Activated CD4-positive, alpha-beta T cell treated with anti-CD3 and anti-CD28 coated beads, Interleukin-2, Interleukin-6, amounts not matched to agents 100 ng/mL and 50 ng/mL, durations not matched to agents 16 hours and 8 hours (primary cell): ENCODE results near the gene UBE2J1.
"Not testable (repeated sequence)": the region's sequence is repeated elsewhere in the genome, so short reads cannot be mapped to it uniquely, and the experiment has no call there.

ENCODE experiments used
- DNase-seq: peaks from one replicate; pipeline ENCODE4 v3.0.0-alpha.2; 2020

Gene UBE2J1

DNA sequence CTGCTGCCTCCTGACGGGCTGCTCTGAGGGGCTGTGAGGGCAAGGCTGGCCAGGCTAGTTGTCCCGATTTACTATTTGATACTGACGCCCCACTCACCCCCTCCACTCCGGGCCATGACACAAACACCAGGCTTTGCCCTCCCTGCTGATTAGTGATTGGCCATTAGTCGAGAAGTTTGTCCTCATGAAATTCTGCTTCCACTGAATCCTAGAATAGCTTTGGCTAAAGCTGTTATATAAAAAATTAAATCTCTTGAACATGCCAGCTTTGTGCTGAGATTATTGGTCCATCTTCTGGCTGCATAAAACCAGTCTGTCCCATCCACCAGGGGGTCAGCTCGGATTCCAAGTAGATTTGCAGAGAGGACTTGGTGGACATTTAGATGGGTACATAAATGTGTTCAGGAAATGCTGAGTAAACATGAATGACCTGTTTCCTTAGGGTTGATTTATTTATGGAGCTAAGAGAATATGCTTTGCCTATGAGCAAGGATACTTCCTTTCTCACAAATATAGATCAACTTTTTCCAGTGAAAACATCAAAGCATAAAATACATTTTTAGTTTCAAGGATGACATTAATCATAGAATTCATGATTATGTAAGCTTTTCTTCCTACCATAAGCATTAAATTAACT lies 37.2 kb downstream of the UBE2J1 start, which contains the start of gene GABRR2:
Gene GABRR2, minus strand, starts transcription at position 51 of the 637 bp plus-strand sequence. CDS start 134 bp downstream, outside the sequence.
- DNase-seq: no peak

DNA sequence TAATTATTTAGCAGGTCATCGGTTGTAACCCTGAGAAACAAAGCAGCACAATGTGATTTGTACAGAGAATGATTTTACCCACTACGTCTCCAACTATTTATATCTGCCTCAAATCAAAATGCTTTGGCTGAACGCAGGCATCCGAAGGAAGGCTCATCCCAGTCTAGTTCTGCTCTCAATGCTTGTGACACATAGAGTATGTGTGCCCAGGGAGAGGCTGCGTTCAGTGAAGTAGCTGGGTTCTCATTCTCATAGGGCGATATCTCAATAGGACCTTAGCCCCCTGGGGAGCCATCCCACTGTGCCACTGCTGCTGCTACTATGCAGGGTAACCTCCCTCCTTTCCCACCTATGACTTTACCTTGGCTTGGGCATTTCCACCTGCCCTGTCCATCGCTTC lies 37.8 kb downstream of the UBE2J1 start:
- no peak for DNase-seq

DNA sequence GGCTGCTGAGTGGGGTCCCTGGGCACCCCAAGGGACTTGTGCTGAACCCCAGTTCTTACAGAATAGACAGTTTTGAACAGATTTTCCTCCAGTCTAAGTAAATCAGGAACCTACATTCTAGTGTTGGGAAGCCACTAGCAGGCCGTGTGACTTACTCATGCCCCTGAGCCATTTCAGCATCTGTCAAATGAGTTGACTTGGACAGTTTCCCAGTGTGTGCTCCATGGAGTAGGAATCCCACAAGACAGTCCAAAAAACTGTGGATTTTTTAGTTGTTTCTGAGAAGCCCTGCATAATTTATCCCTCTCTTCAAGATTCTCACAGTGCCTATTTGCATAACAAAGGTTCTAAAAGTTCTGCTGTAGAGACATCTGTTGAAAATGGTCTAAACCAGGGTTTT lies 39.5 kb downstream of the UBE2J1 start:
- DNase-seq: no peak

- DNase-seq: no peak
Observed at GRCh38 chr6:89311853-89312531, 40.5 kb downstream of the UBE2J1 start.

GRCh38 chr6:89311530-89311852 lies 41.0 kb downstream of the UBE2J1 start:
- DNase-seq: no peak

DNA sequence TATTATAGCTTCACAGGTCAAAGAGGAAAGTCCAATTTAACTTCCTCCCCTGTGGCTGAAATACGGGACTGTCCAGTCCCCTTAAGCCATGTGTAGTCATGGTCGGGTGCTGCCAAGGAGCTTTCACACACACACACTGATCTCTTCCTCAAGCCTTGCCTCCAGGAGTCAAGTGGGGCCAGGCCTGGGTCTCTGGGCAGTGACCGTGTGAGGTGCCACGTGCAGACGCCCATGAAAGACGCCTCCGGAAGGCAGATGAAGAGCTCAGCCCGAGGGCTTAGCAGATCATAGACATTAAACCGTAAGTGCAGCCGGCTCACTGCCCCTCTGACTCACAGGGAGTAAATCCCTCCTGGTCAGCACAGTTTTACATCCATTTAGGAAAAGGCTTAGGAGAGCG lies 41.6 kb downstream of the UBE2J1 start:
- DNase-seq: no peak

GRCh38 chr6:89308525-89309395 lies 43.8 kb downstream of the UBE2J1 start:
- no peak for DNase-seq

DNA sequence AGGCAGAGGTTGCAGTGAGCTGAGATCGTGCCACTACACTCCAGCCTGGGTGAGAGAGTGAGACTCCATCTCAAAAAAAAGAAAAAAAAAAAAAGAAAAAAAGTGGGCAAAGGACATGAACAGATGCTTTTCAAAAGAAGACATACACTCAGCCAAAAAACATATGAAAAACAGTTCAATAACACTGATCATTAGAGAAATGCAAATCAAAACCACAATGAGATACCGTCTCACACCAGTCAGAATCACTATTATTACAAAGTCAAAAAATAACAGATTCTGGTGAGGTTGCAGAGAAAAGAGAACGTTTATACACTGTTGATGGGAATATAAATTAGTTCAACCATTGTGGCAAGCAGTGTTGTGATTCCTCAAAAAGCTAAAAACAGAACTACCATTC lies 48.0 kb downstream of the UBE2J1 start:
- DNase-seq: not testable (repeated sequence)

- no peak for DNase-seq
Observed at GRCh38 chr6:89302936-89303335, 49.6 kb downstream of the UBE2J1 start.

GRCh38 chr6:89302195-89302770 lies 50.2 kb downstream of the UBE2J1 start:
- no peak for DNase-seq

DNA sequence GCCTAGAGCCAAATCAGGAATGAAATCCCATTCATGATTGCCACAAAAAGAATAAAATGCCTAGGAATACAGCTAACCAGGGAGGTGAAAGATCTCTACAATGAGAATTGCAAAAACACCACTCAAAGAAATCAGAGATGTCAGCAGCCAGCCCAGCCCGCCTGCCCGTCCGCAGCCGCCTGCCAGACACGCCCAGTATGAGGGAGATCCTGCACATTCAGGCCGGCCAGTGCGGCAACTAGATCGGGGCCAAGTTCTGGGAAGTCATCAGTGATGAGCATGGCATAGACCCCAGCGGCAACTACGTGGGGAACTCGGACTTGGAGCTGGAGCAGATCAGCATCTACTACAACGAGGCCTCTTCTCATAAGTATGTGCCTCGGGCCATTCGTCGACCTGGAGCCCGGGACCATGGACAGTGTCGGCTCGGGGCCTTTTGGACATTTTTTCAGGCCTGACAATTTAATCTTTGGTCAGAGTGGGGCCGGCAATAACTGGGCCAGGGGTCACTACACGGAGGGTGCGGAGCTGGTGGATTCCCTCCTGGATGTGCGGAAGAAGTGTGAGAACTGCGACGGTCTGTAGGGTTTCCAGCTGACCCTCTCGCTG lies 50.8 kb downstream of the UBE2J1 start:
- DNase-seq: no peak

GRCh38 chr6:89299466-89299850 lies 53.1 kb downstream of the UBE2J1 start:
- DNase-seq: no peak

GRCh38 chr6:89298680-89299465 lies 53.6 kb downstream of the UBE2J1 start:
- DNase-seq: peak; percentile 14

- peak; percentile 71 for DNase-seq
Observed at GRCh38 chr6:89297695-89298351, 54.7 kb downstream of the UBE2J1 start.

GRCh38 chr6:89295981-89296380 lies 56.5 kb downstream of the UBE2J1 start:
- no peak for DNase-seq

DNA sequence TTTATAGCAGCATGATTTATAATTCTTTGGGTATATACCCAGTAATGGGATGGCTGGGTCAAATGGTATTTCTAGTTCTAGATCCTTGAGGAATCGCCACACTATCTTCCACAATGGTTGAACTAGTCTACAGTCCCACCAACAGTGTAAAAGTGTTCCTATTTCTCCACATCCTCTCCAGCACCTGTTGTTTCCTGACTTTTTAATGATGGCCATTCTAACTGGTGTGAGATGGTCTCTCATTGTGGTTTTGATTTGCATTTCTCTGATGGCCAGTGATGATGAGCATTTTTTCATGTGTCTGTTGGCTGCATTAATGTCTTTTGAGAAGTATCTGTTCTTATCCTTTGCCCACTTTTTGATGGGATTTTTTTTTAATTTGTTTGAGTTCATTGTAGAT lies 57.4 kb downstream of the UBE2J1 start:
- DNase-seq: not testable (repeated sequence)

DNA sequence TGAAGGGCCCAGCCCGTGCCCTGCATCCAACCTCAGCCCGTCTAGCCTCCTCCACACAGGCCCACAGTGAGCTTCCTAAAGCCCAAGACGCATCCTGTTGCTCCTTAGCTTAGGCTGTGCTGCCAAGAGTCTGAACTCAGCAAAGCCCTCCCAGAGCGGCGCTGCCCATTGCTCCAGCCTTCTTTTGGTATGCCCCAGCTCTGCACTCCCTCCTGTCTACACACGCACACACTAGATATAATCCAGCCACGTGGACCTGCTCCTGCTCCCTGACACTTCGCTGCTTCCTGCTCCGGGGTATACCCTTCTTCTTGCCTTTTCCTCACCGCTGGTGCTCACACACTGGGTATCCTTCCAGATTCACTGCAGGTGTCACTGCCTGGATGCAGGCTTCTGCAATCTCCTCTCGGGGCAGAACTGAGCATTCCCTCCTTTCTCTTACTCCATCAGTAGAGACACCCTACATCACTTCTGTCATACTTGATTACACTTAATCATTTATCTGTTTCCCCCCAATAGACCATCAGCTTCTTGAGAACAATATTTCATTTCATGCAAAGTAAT lies 61.2 kb downstream of the UBE2J1 start:
- DNase-seq: no peak

- no peak for DNase-seq
Observed at GRCh38 chr6:89290401-89291155, 61.9 kb downstream of the UBE2J1 start.

GRCh38 chr6:89289710-89290109 lies 62.8 kb downstream of the UBE2J1 start:
- no peak for DNase-seq

DNA sequence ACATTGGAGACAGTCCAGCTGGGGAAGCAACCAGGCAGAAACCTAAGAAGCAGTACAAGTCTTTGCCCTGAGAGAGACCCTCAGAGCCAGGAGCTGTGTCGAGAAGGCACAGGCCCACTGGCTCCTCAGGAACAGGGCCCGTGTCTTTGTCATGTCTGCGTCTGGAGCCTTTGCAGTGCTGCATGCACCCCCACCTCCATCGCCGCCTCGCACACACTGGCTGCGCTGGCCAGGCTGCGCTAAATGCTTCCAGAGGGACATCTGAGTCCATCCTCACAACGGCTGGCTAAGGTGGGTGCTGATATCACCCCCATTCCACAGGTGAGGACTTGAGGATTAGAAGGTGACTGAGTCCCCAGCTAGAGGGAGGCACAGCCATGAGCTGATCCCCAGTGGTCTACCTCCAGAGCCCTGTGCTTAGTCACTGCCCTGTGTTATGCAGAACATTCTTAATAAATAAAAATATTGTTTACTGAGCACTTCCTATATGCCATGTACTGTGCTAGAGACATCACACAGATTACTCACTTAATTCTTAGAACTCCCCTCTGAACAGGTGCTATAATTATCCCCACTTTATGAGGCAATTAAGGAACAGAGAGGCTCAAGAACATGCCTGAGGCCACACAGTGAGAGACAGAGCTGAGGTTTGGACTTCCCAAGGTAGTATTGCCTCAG lies 65.0 kb downstream of the UBE2J1 start:
- no peak for DNase-seq
